HepG2 (cell line): ENCODE results near the gene ACP5.

Experiments
- EP300 ChIP-seq, 3 experiments: sonication (generic) in 1 of 3; formaldehyde crosslinking in 1 of 3; IDR thresholded peaks; 2 replicates each; pipeline versions ENCODE4 v1.5.1 to v1.6.1; 2011 to 2020; ENCODE audit warnings: low read depth in 2 of 3, low read length in 2 of 3, borderline replicate concordance in 1 of 3, improper control_type of control experiment in 1 of 3, mild to moderate bottlenecking in 1 of 3, missing genetic modification reagents in 1 of 3, moderate library complexity in 1 of 3
- ETV6 ChIP-seq: sonication (generic); formaldehyde crosslinking; conservative IDR thresholded peaks from 2 replicates; pipeline ENCODE4 v1.4.0; 2020; ENCODE audit warnings: missing genetic modification reagents
- FOXK2 ChIP-seq: fragments of 450-650 bp; IDR thresholded peaks from 2 replicates; pipeline ENCODE4 v1.6.1; 2016
- GABPA ChIP-seq, 2 experiments: IDR thresholded peaks; 2 replicates each; pipeline ENCODE4 v1.6.1; 2011 to 2016; ENCODE audit warnings: low read depth in 2 of 2, low read length in 1 of 2, missing biosample characterization in 1 of 2, missing genetic modification characterization in 1 of 2
- KMT2A ChIP-seq: sonication (generic); formaldehyde crosslinking; IDR thresholded peaks from 2 replicates; pipeline ENCODE4 v1.4.0; 2020; ENCODE audit warnings: missing genetic modification reagents
- POLR2A ChIP-seq, 2 experiments: IDR thresholded peaks; 2 replicates each; pipeline ENCODE4 v1.6.1; 2011; ENCODE audit warnings: low read depth in 2 of 2, low read length in 2 of 2, mild to moderate bottlenecking in 1 of 2, moderate library complexity in 1 of 2; ENCODE audit not compliant: insufficient read depth in 1 of 2
- ZNF143 ChIP-seq: sonication (generic); formaldehyde crosslinking; IDR thresholded peaks from 2 replicates; pipeline ENCODE4 v1.4.0; 2020; ENCODE audit warnings: missing genetic modification reagents
- TF ChIP-seq, protein P1 (sequence below): sonication (generic); formaldehyde crosslinking; conservative IDR thresholded peaks from 2 replicates; pipeline ENCODE4 v1.4.0; 2020; ENCODE audit warnings: missing genetic modification reagents

DNA sequence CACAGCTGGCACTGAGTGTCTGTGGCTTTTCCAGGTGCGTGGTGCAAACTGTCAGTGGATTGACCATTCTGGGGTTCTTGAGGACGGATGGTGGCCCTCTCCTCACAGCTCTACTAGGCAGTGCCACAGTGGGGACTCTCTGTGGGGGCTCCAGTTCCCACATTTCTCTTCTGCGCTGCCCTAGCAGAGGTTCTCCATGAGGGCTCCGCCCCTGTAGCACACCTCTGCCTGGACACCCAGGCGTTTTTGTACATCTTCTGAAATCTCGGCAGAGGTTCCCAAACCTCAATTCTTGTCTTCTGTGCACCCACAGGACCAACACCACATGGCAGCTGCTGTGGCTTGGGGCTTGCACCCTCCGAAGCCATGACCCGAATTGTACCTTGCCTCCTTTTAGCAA is 29.0 kb upstream of the ACP5 start:
- no peak for TF ChIP-seq GABPA (IDR thresholded peaks at IDR 0.05; ENCODE audit: low read depth, low read length)
- no peak for TF ChIP-seq GABPA (CRISPR knock-in tag; IDR thresholded peaks at IDR 0.05; ENCODE audit: low read depth)
- no peak for TF ChIP-seq KMT2A (CRISPR knock-in tag)
- no peak for TF ChIP-seq POLR2A (IDR thresholded peaks at IDR 0.05; ENCODE audit: insufficient read depth in 1 of 2, low read depth in 2 of 2, low read length in 2 of 2)
- no peak for TF ChIP-seq FOXK2
- TF ChIP-seq ZNF143 (CRISPR knock-in tag) = no peak
- TF ChIP-seq, protein P1, sequence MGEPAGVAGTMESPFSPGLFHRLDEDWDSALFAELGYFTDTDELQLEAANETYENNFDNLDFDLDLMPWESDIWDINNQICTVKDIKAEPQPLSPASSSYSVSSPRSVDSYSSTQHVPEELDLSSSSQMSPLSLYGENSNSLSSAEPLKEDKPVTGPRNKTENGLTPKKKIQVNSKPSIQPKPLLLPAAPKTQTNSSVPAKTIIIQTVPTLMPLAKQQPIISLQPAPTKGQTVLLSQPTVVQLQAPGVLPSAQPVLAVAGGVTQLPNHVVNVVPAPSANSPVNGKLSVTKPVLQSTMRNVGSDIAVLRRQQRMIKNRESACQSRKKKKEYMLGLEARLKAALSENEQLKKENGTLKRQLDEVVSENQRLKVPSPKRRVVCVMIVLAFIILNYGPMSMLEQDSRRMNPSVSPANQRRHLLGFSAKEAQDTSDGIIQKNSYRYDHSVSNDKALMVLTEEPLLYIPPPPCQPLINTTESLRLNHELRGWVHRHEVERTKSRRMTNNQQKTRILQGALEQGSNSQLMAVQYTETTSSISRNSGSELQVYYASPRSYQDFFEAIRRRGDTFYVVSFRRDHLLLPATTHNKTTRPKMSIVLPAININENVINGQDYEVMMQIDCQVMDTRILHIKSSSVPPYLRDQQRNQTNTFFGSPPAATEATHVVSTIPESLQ = no peak
- no peak for TF ChIP-seq EP300 (IDR thresholded peaks at IDR 0.05; ENCODE audit: low read depth in 2 of 2, low read length in 2 of 2)
- TF ChIP-seq EP300 (CRISPR knock-in tag; IDR thresholded peaks at IDR 0.05; ENCODE audit: borderline replicate concordance) = no peak
- TF ChIP-seq ETV6 = no peak
